Type B pancreatic cell (in vitro differentiated cells): ENCODE results near the gene NPAT. TPM values are rescaled to one million over a fixed set of nuclear protein-coding genes. Genes with fewer than 3 reads are reported as not detected.

ENCODE experiments used
- DNase-seq: peaks from one replicate; pipeline ENCODE4 v3.0.0; 2021; ENCODE audit warnings: mixed read lengths; ENCODE audit not compliant: unreplicated experiment; ENCODE audit errors: extremely low spot score
- H3K27ac Mint-ChIP-seq: 2 replicates; pipeline ENCODE4 v1.8.0; 2021; ENCODE audit warnings: mild to moderate bottlenecking, mixed read lengths
- H3K27me3 Mint-ChIP-seq: 2 replicates; pipeline ENCODE4 v1.8.0; 2021; ENCODE audit warnings: mixed read lengths
- H3K36me3 Mint-ChIP-seq: 2 replicates; pipeline ENCODE4 v1.8.0; 2021; ENCODE audit warnings: mixed read lengths
- H3K4me1 Mint-ChIP-seq: one replicate; pipeline ENCODE4 v1.8.0; 2021; ENCODE audit warnings: mixed read lengths; ENCODE audit not compliant: unreplicated experiment
- H3K4me3 Mint-ChIP-seq: 2 replicates; pipeline ENCODE4 v1.8.0; 2021; ENCODE audit warnings: mild to moderate bottlenecking, mixed read lengths
- H3K9me3 Mint-ChIP-seq: 2 replicates; pipeline ENCODE4 v1.8.0; 2021; ENCODE audit warnings: mixed read lengths
- total RNA-seq: library from RNA; stranded (reverse); gene quantifications from 2 replicates; pipeline ENCODE4 v1.2.1, GENCODE V29; 2021; ENCODE audit warnings: low replicate concordance
- TF ChIP-seq, protein P1 (sequence below): fragments of 200-600 bp; sonication (generic); conservative IDR thresholded peaks from 2 replicates; pipeline ENCODE4 v1.5.0; 2021; ENCODE audit warnings: antibody characterized with exemption, mild to moderate bottlenecking

The NPAT gene
- total RNA-seq, 1 donor from 2014 or later = 17.8 TPM

DNA sequence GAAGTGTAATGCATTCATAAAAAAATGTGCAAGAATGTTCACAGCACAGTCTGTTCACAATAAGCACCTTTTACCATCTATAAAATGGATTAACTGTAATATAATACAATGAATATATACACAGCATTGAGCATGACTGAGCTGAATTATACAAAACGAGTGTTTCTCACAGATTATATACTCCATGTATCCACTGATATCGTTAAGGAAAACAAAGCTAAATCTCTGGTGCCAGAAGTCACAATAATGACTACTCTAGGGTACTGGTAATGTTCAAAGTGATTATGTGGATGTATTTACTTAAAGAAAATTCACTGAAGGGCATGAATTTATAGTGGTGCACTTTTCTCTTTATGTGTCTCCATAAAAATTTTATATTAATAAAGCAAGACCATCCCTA, 67.8 kb downstream of the NPAT start:
- TF ChIP-seq, protein P1, sequence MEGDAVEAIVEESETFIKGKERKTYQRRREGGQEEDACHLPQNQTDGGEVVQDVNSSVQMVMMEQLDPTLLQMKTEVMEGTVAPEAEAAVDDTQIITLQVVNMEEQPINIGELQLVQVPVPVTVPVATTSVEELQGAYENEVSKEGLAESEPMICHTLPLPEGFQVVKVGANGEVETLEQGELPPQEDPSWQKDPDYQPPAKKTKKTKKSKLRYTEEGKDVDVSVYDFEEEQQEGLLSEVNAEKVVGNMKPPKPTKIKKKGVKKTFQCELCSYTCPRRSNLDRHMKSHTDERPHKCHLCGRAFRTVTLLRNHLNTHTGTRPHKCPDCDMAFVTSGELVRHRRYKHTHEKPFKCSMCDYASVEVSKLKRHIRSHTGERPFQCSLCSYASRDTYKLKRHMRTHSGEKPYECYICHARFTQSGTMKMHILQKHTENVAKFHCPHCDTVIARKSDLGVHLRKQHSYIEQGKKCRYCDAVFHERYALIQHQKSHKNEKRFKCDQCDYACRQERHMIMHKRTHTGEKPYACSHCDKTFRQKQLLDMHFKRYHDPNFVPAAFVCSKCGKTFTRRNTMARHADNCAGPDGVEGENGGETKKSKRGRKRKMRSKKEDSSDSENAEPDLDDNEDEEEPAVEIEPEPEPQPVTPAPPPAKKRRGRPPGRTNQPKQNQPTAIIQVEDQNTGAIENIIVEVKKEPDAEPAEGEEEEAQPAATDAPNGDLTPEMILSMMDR = no peak
- no peak for DNase-seq
- H3K4me3 Mint-ChIP-seq = no peak overlapping the region
- H3K4me1 Mint-ChIP-seq = no peaks in the 10 kb centered on the region
- no peak overlapping the region for H3K27ac Mint-ChIP-seq
- H3K36me3 Mint-ChIP-seq = peaks cover 18% of the 10 kb centered on the region
- H3K27me3 Mint-ChIP-seq = no peaks in the 10 kb centered on the region
- no peaks in the 10 kb centered on the region for H3K9me3 Mint-ChIP-seq

DNA sequence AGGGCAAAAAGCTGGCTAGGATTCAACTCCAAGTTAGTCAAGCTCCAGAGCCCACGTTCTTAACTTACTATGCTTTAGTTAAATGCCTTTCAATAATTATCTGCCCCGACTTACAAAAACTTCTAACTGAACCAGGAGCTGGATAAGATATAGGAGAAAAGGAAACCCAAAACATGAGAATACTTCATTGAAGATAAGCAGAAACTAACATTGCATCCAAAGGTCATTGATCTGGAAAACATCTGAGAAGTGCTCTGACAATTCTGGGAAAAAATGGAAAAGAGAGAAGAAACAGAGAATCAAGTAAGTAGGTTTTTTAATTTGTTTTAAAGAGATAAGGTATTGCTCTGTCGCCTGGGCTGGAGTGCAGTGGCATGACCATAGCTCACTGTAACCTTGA, 73.9 kb downstream of the NPAT start:
- TF ChIP-seq, protein P1 = no peak
- Mint-ChIP-seq H3K4me3 (no peak overlapping the region), H3K36me3 (peaks cover 44% of the 10 kb centered on the region), H3K27ac (no peak overlapping the region), H3K4me1 (no peaks in the 10 kb centered on the region), H3K27me3 (no peaks in the 10 kb centered on the region), H3K9me3 (no peaks in the 10 kb centered on the region)
- DNase-seq = no peak

DNA sequence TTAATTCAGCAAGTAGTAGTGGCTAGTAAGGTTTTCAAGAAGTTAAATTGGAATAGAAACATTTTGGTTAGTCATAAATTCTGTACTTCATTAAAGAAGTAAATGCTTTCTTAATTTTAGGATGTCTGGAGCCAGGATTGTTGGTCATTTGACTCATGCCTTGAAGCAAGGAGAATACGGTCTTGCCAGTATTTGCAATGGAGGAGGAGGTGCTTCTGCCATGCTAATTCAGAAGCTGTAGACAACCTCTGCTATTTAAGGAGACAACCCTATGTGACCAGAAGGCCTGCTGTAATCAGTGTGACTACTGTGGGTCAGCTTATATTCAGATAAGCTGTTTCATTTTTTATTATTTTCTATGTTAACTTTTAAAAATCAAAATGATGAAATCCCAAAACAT, 75.3 kb downstream of the NPAT start:
- H3K4me1 Mint-ChIP-seq = no peaks in the 10 kb centered on the region
- H3K9me3 Mint-ChIP-seq = no peaks in the 10 kb centered on the region
- DNase-seq = no peak
- no peak overlapping the region for H3K4me3 Mint-ChIP-seq
- H3K27ac Mint-ChIP-seq = no peak overlapping the region
- no peaks in the 10 kb centered on the region for H3K27me3 Mint-ChIP-seq
- peaks cover 48% of the 10 kb centered on the region for H3K36me3 Mint-ChIP-seq
- TF ChIP-seq, protein P1 = no peak

DNA sequence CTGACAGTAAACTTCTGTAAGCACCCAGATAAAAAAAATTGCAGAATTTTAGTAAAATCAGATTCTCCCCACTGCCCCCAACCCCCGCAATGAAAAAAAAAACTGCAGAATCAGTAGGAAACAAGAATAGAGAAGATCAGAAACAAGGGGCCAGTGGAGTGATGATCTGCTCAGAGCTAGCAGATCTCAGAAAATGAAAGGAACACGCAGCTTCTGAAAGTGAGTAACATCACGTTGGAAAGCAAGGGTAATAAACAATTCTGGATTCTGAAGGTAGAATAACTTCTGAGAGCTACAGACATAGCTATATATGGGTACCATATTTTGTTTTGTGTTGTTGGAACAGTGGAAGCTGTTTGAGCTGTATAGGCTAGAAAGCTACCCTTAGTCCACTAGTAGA, 77.8 kb downstream of the NPAT start:
- no peaks in the 10 kb centered on the region for H3K4me1 Mint-ChIP-seq
- H3K27ac Mint-ChIP-seq = no peak overlapping the region
- H3K36me3 Mint-ChIP-seq = peaks cover 43% of the 10 kb centered on the region
- H3K9me3 Mint-ChIP-seq = no peaks in the 10 kb centered on the region
- DNase-seq = no peak
- no peak overlapping the region for H3K4me3 Mint-ChIP-seq
- TF ChIP-seq, protein P1 = no peak
- no peaks in the 10 kb centered on the region for H3K27me3 Mint-ChIP-seq

DNA sequence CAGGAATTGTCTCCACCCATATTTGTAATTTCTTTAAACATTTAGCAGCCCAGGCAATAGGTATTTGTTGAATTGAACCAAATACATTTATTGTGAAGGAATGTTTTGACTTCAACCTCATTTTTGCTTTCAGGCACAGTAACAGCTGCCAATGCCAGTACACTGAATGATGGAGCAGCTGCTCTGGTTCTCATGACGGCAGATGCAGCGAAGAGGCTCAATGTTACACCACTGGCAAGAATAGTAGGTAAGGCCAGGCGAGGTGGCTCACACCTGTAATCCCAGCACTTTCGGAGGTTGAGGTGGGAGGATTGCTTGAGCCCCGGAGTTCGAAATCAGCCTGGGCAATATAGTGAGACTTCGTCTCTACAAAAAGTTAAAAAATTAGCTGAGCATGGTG, 80.1 kb downstream of the NPAT start:
- H3K27me3 Mint-ChIP-seq = no peaks in the 10 kb centered on the region
- H3K4me1 Mint-ChIP-seq = no peaks in the 10 kb centered on the region
- no peaks in the 10 kb centered on the region for H3K9me3 Mint-ChIP-seq
- H3K36me3 Mint-ChIP-seq = peaks cover 36% of the 10 kb centered on the region
- no peak for DNase-seq
- no peak overlapping the region for H3K4me3 Mint-ChIP-seq
- no peak overlapping the region for H3K27ac Mint-ChIP-seq
- TF ChIP-seq, protein P1 = no peak

DNA sequence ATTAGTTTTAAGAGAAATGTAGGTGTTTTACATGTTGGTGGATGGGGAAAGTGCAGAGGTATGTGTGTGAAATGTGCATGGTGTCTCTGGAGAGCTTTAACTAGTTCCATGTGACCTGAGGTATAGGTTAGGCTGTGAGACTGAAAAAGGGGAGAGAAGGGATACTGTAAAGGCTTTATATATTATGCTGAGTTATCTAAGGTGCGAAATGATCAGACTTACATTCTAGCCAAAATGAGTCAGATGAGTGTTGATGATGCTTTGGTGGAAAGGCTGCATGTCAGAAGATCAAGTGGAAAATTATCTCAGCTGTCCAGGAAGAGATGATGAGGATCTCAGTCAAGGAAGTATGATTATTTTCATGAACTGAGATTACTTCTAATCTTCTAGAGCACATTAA, 85.2 kb downstream of the NPAT start:
- no peaks in the 10 kb centered on the region for H3K9me3 Mint-ChIP-seq
- no peak overlapping the region for H3K4me3 Mint-ChIP-seq
- no peak for DNase-seq
- no peak overlapping the region for H3K27ac Mint-ChIP-seq
- H3K27me3 Mint-ChIP-seq = no peaks in the 10 kb centered on the region
- TF ChIP-seq, protein P1 = no peak
- no peaks in the 10 kb centered on the region for H3K4me1 Mint-ChIP-seq
- H3K36me3 Mint-ChIP-seq = peaks cover 18% of the 10 kb centered on the region
